Ishikawa (cell line): ENCODE data around the gene FAM8A1.

ENCODE experiments used
- CEBPB ChIP-seq: IDR thresholded peaks from 2 replicates; pipeline ENCODE4 v1.6.1; 2012
- RAD21 ChIP-seq: IDR thresholded peaks from 2 replicates; pipeline ENCODE4 v1.6.1; 2012; ENCODE audit warnings: low read depth
- TF ChIP-seq, protein P1 (sequence below): IDR thresholded peaks from 2 replicates; pipeline ENCODE4 v1.6.1; 2012; ENCODE audit warnings: low read depth, mild to moderate bottlenecking
- TF ChIP-seq, protein P2 (sequence below): IDR thresholded peaks from 2 replicates; pipeline ENCODE4 v1.6.1; 2012

DNA sequence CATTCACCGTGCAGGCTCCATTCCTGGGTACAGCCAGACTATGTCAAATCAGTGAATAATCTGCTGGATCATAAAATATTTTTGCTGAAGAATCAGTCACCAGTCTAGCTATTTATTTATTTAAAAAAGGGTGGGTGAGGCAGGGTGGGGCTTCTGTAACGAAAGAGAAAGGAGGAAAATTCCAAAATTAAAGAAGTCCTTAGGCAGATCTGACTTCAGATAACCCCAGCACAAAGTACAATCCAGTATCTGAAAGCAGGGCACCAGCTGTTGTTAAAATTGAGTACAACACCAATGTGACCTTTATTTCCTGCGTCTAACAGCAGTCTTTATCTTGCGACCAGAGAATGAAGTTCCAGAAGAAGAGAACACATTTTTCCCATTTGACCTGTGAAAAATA is 15.7 kb downstream of the FAM8A1 start:
- TF ChIP-seq CEBPB (no peak), RAD21 (no peak)
- TF ChIP-seq, protein P1, sequence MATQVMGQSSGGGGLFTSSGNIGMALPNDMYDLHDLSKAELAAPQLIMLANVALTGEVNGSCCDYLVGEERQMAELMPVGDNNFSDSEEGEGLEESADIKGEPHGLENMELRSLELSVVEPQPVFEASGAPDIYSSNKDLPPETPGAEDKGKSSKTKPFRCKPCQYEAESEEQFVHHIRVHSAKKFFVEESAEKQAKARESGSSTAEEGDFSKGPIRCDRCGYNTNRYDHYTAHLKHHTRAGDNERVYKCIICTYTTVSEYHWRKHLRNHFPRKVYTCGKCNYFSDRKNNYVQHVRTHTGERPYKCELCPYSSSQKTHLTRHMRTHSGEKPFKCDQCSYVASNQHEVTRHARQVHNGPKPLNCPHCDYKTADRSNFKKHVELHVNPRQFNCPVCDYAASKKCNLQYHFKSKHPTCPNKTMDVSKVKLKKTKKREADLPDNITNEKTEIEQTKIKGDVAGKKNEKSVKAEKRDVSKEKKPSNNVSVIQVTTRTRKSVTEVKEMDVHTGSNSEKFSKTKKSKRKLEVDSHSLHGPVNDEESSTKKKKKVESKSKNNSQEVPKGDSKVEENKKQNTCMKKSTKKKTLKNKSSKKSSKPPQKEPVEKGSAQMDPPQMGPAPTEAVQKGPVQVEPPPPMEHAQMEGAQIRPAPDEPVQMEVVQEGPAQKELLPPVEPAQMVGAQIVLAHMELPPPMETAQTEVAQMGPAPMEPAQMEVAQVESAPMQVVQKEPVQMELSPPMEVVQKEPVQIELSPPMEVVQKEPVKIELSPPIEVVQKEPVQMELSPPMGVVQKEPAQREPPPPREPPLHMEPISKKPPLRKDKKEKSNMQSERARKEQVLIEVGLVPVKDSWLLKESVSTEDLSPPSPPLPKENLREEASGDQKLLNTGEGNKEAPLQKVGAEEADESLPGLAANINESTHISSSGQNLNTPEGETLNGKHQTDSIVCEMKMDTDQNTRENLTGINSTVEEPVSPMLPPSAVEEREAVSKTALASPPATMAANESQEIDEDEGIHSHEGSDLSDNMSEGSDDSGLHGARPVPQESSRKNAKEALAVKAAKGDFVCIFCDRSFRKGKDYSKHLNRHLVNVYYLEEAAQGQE, result no peak
- TF ChIP-seq, protein P2, sequence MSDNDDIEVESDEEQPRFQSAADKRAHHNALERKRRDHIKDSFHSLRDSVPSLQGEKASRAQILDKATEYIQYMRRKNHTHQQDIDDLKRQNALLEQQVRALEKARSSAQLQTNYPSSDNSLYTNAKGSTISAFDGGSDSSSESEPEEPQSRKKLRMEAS, result no peak
